Bone marrow (tissue), 2 donors: ENCODE results near the gene HOXC12.

Source experiments
- DNase-seq, 2 donors: peaks; one replicate each; lab custom pipeline; 2025; lab: John Stamatoyannopoulos, UW

Gene HOXC12

GRCh38 chr12:53997204-53998109 lies 42.8 kb downstream of the HOXC12 start:
- no peak for DNase-seq

DNA sequence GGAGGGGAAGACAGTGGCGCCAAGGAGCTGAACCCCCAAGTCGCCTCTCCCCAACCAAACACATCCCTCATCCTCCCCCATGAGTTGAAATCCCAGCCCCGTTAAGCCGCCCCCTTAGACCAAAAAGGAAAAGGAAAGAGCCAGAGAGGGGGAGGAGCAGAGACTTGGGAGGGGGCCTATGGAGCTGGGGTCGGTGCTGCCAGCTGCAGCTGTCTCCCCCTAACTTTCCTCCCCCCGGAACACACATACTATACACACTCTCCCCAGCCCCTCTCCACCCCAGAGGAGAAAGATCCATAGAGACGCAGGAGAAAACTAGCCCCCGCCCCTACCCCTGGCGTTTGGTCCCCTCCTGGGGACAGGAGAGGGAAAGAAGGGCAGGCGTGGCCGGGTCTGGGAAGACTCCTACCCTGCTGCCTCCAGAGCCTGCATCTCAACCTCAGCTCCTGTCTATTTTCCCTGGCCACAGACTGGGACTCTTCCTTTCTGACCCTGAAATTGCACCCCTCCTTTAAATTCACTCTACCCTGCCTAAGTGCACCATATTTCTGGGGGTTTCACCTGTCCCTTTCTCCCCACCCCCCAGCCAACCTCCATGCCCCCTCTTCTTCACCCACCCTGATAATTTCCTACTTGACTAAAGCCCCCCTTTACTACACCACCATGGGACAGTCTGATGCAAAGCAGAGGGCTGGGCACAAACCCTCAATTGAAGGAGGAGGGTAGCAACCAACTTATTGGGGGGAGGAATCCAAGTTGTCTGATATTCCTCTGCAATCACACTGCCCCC lies 43.6 kb downstream of the HOXC12 start:
- no peak for DNase-seq

DNA sequence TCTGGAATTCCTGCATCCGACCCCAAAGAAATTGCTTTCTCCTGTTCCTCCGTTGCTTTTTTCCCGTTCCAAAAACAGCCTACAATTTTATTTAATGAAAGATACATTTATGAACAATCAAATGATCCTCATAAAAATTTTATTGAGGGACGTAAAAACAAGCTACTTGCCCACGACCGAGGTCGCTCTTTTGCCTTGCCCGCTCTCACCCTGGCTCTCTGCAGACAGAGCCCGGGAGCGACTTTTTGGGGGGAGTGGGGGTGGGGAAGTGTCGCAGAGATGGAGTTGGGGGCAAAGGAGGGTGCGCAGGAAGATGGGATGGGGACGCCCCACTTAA lies 44.2 kb downstream of the HOXC12 start:
- DNase-seq, result no peak

- no peak for DNase-seq
Observed at GRCh38 chr12:53999559-54000115, 44.9 kb downstream of the HOXC12 start.

DNA sequence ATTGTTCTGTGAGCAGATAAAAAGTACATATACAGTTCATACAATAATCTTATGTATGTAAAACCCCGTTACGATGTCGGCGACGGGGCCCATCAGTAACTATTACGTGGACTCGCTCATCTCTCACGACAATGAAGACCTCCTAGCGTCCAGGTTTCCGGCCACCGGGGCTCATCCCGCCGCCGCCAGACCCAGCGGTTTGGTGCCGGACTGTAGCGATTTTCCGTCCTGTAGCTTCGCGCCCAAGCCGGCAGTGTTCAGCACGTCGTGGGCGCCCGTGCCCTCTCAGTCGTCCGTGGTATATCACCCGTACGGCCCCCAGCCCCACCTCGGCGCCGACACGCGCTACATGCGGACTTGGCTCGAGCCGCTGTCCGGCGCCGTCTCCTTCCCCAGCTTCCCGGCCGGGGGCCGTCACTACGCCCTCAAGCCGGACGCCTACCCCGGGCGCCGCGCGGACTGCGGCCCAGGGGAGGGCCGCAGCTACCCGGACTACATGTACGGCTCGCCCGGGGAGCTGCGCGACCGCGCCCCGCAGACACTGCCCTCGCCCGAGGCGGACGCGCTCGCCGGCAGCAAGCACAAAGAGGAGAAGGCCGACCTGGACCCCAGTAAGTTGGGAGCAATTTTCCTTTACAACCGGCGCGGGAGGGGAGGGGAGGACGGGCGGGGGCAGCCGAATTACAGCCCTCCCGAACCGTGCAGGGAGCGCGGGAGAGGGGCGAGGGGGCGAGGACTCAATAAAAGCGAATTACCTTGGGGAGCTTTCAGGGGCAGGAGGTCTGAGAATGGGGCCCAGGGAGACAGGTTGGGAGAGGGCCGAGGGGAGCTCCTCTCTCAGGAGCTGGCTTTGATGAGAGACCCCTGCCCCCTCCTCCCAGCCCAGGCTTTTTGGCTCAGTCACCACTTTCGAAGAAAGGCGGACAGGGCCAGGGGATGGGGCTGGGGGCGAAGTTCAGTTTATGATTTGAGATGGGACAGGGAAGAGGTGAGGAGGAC lies 45.7 kb downstream of the HOXC12 start, which contains the start of gene HOXC9:
Gene HOXC9, plus strand, starts transcription at position 46 of the 999 bp plus-strand sequence. Its CDS starts 28 bp downstream, at position 74.
- DNase-seq, result no peak

GRCh38 chr12:54001283-54002187 lies 46.8 kb downstream of the HOXC12 start:
- DNase-seq, result no peak

GRCh38 chr12:54002278-54002914 lies 47.7 kb downstream of the HOXC12 start:
- DNase-seq, result no peak

DNA sequence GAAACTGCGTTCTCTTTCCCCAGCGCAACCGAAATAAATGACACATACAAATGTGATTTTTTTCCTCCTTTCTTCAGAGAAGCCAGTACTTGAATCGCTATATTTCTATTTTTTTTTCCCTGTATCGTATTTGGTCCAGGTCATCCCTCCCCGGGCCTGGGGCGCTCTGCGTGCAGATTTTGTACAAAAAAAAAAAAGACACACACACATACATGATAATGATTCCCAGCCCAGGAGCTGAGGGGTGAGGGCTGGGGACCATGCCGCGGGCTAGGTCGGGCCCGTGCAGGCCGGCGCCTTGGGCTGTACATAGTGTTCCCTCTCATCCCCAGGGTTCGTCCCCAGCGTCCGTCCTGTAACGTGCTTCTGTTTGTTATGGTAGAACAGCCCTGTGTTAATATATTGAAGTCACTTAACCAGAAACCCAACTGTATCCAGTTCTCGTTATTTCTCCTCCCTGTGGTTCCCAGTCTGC lies 48.2 kb downstream of the HOXC12 start:
- no peak for DNase-seq

DNA sequence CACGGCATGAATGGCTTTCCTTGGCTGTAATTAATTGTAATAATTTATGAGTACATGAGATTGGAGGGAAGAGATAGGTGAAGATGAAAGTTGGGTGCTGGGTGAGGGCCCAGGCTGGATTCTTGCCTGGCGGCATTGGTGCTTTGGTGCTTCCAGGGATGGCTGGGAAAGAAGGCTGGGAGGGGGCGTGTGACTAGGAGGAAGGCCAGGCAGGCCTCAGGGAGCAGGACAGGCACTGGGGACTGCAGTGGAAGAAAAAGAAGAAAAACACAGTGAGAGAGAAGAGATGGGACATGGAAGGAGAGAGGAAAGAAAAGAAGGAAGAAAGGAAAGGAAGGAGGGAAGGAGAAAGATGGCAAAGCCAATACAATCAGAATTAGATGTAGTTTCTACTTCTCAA lies 48.9 kb downstream of the HOXC12 start:
- no peak for DNase-seq

- DNase-seq, result no peak
Observed at GRCh38 chr12:54004063-54004840, 49.5 kb downstream of the HOXC12 start.

DNA sequence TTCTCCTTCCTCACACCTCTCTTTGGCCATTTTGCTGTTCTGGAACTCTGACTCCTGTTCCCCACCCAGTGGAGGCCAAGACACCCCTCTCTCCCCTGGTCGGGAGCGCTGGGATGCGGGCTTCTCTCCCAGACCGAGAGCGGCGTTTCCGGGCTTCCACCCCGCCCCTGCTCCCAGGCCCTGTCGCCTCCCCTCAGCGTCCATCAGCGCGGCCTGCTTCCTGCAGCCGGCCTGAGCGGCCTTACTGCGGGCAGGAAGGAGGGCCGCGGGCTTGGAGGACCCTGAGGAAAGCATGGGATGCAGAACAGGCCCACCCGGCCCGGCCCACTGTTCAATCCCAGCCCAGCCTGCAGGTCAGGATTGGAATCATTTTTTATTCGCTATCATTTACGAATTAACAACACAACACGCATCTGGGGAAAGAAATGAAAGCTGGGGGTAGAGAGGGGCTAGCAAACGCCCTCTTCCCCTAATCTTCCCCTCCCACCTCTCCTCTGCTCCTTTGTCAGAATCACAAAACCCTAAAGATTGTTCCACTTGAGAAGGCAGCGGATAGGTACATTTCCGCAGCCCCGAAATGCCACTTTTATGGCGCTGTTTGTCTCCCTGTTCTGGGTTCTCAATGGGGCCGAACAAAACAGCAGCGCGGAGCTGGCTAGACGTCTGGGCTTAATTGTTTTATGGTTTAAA lies 50.3 kb downstream of the HOXC12 start:
- DNase-seq, result no peak

DNA sequence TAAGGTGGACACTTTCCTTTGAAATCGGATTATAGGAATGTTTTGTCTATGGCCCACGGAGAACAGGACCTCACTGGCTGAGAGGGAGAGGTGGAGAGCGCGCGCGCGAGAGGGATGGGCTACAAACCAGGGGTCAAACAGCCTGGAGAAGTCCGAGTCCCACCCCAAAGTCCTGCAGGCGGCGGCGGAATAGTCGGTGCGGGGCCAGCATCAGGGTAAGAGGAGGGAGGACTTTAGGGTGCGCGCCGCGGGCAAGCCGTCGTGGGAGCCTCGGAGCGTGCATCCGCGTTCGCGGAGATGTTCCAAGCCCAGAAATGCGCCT lies 50.8 kb downstream of the HOXC12 start:
- DNase-seq, result no peak

GRCh38 chr12:54005853-54006558 lies 51.3 kb downstream of the HOXC12 start:
- DNase-seq, result peak; percentile 64 to 68

- no peak for DNase-seq
Observed at GRCh38 chr12:54006559-54007220, 52.0 kb downstream of the HOXC12 start.

DNA sequence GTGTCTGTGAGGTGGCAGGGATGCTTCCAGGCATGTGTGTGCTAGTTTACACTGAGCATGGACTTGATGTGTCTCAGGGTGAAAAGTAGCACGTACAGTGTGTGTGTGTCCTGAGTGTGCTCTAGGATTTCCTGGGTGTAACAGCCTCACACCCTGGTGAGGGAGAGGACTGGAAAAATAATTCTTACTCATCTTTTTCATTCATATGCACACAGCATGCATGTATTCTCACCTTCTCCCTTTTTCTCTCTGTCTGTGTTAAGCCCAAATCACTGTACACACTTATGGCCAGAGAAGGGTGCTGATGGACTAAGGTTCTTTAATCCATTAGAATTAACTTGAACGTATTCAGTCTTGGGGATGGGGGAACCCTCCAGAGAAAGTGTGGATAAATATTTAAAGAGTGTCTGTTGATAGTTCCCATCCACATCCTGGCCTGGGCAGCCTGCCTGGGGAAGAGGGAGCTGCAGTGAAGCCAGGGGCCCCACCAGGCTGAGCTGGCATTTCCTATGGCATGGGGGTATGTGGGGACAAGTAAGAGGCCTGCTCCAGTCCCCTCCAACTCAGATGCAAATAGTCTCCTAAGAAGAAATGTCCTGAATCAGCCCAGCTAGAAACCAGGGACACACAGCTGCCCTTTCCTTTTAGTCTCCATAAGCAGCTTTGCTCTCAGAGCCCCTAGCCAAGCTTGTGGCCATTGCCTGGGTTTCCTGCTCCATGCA lies 53.0 kb downstream of the HOXC12 start:
- DNase-seq, result no peak

GRCh38 chr12:54008260-54008552 lies 53.5 kb downstream of the HOXC12 start:
- no peak for DNase-seq
